Keratinocyte (primary cell): Measurements from ENCODE around the gene NAALADL2. TPM values are rescaled to one million over a fixed set of nuclear protein-coding genes. Genes with fewer than 3 reads are reported as not detected.

Experiments used
- DNase-seq: peaks from one replicate; pipeline ENCODE4 v3.0.0-alpha.2; 2011; ENCODE audit warnings: low read depth, missing footprints, low spot score
- FAIRE-seq: peaks from 2 replicates; lab custom pipeline; 2011; peaks lifted over from hg19 to GRCh38; lab: Jason Lieb, UNC
- H2AFZ ChIP-seq: 2 replicates; pipeline ENCODE4 v1.6.0; 2012; ENCODE audit warnings: low read length, control low read depth, inconsistent platforms; ENCODE audit not compliant: control insufficient read depth
- H3K27ac ChIP-seq: 2 replicates; pipeline ENCODE4 v1.5.1; 2011; ENCODE audit warnings: low read length; ENCODE audit not compliant: control insufficient read depth, insufficient read depth
- H3K27me3 ChIP-seq: 3 replicates; pipeline ENCODE4 v1.6.0; 2011; ENCODE audit warnings: low read length; ENCODE audit not compliant: control insufficient read depth, insufficient read depth; ENCODE audit errors: extremely low read depth
- H3K36me3 ChIP-seq, 2 experiments: 2 replicates in 1 of 2; 3 replicates in 1 of 2; pipeline ENCODE4 v1.5.1; 2011; ENCODE audit warnings: low read length in 2 of 2, mild to moderate bottlenecking in 1 of 2; ENCODE audit not compliant: control insufficient read depth in 2 of 2, insufficient read depth in 2 of 2; ENCODE audit errors: extremely low read depth in 1 of 2
- H3K4me1 ChIP-seq: 3 replicates; pipeline ENCODE4 v1.5.1; 2011; ENCODE audit warnings: low read length; ENCODE audit not compliant: control insufficient read depth, insufficient read depth; ENCODE audit errors: extremely low read depth
- H3K4me2 ChIP-seq: 3 replicates; pipeline ENCODE4 v1.6.0; 2011; ENCODE audit warnings: low read depth, low read length; ENCODE audit not compliant: control insufficient read depth, insufficient read depth; ENCODE audit errors: extremely low read depth
- H3K4me3 ChIP-seq, 3 experiments: fragments of 200-600 bp in 1 of 3; sonication (generic) in 1 of 3; 2 replicates in 2 of 3; 3 replicates in 1 of 3; pipeline ENCODE4 v1.5.1; 2011 to 2016; ENCODE audit warnings: low read length in 3 of 3, mild to moderate bottlenecking in 3 of 3, control low read depth in 2 of 3, inconsistent platforms in 1 of 3, low read depth in 1 of 3, mixed read lengths in 1 of 3, mixed run types in 1 of 3, moderate library complexity in 1 of 3; ENCODE audit not compliant: control insufficient read depth in 2 of 3, insufficient read depth in 2 of 3; ENCODE audit errors: extremely low read depth in 1 of 3
- H3K79me2 ChIP-seq: 2 replicates; pipeline ENCODE4 v1.6.0; 2012; ENCODE audit warnings: low read length; ENCODE audit not compliant: control insufficient read depth, insufficient read depth
- H3K9ac ChIP-seq: 3 replicates; pipeline ENCODE4 v1.6.0; 2011; ENCODE audit warnings: low read length; ENCODE audit not compliant: control insufficient read depth, insufficient read depth; ENCODE audit errors: extremely low read depth
- H3K9me1 ChIP-seq: 3 replicates; pipeline ENCODE4 v1.6.0; 2011; ENCODE audit warnings: low read length; ENCODE audit not compliant: control insufficient read depth, insufficient read depth; ENCODE audit errors: extremely low read depth
- H3K9me3 ChIP-seq: 2 replicates; pipeline ENCODE4 v1.5.1; 2012; ENCODE audit warnings: low read depth, low read length; ENCODE audit not compliant: control insufficient read depth
- H4K20me1 ChIP-seq: 3 replicates; pipeline ENCODE4 v1.6.0; 2011; ENCODE audit warnings: low read length; ENCODE audit not compliant: control insufficient read depth, insufficient read depth; ENCODE audit errors: extremely low read depth
- EZH2 ChIP-seq: IDR thresholded peaks from one replicate; pipeline ENCODE4 v1.6.1; 2012; ENCODE audit warnings: inconsistent platforms, mild to moderate bottlenecking, low read length, moderate library complexity
- dilution Hi-C: fragments of 300-500 bp; cut with MboI; formaldehyde crosslinking; loops from one replicate; pipeline ENCODE4 v1.7.0; 2020; ENCODE audit warnings: low sequenced_read_pairs; ENCODE audit not compliant: extremely low pct_ligation_motif_present
- polyA plus RNA-seq, 5 experiments: library from polyadenylated mRNA; depleted of rRNA in 3 of 5; stranded (reverse) in 3 of 5; stranded (forward) in 1 of 5; unstranded in 1 of 5; fragments of >200 nt; gene quantifications; 1 replicate in 1 of 5; 2 replicates in 3 of 5; 3 replicates in 1 of 5; pipeline versions ENCODE4 v1.2.1 to v1.2.3, GENCODE V29; 2011 to 2012; ENCODE audit warnings: missing spikeins in 2 of 5, low read depth in 1 of 5, low replicate concordance in 1 of 5
- TF ChIP-seq, protein P1 (sequence below), 3 experiments: IDR thresholded peaks in 1 of 3; conservative IDR thresholded peaks in 1 of 3; optimal IDR thresholded peaks in 1 of 3; 2 replicates in 2 of 3; 3 replicates in 1 of 3; pipeline versions ENCODE3 to v1.5.1; 2011; ENCODE audit warnings: low read length in 3 of 3, mild to moderate bottlenecking in 3 of 3, moderate library complexity in 2 of 3, control low read depth in 1 of 3, inconsistent platforms in 1 of 3; ENCODE audit not compliant: insufficient read depth in 2 of 3; ENCODE audit errors: extremely low read depth in 1 of 3

Gene NAALADL2
- polyA plus RNA-seq, 1 donor (not counting 4 experiments of a cell fraction or from before 2014, with no cell fraction given), result 0.75 TPM

GRCh38 chr3:175445741-175446140 is 586.6 kb downstream of the NAALADL2 start:
- no peak for FAIRE-seq

DNA sequence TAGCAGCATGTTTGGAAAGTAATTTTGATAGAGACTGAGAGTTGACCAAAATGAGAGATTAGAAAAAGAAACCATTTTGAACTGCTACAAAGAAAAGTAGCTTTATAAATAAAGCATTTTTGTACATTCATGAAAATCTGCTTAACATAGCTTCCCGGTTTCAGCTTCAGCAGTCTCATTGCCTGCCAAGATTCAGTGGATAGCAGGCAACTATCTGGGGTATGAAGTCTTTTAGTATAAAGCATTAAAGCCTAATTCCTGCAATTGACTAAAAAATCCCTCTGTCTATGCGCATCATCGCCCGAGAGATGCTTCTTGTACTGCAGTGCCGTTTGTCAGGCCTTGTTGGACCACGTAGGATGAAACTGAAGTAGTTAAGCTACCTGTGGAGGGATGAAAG is 588.4 kb downstream of the NAALADL2 start:
- FAIRE-seq, result no peak
- H3K79me2 ChIP-seq, result no peaks in the 10 kb centered on the region

More at GRCh38 chr3:175445741-175446140, 586.6 kb downstream of the NAALADL2 start:
- no peaks in the 10 kb centered on the region for H3K27me3 ChIP-seq
- H3K9me3 ChIP-seq, result no peaks in the 10 kb centered on the region
- no peak overlapping the region for H3K9ac ChIP-seq
- no peaks in the 10 kb centered on the region for H4K20me1 ChIP-seq
- TF ChIP-seq, protein P1, sequence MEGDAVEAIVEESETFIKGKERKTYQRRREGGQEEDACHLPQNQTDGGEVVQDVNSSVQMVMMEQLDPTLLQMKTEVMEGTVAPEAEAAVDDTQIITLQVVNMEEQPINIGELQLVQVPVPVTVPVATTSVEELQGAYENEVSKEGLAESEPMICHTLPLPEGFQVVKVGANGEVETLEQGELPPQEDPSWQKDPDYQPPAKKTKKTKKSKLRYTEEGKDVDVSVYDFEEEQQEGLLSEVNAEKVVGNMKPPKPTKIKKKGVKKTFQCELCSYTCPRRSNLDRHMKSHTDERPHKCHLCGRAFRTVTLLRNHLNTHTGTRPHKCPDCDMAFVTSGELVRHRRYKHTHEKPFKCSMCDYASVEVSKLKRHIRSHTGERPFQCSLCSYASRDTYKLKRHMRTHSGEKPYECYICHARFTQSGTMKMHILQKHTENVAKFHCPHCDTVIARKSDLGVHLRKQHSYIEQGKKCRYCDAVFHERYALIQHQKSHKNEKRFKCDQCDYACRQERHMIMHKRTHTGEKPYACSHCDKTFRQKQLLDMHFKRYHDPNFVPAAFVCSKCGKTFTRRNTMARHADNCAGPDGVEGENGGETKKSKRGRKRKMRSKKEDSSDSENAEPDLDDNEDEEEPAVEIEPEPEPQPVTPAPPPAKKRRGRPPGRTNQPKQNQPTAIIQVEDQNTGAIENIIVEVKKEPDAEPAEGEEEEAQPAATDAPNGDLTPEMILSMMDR (optimal IDR thresholded peaks at IDR 0.05 in 1 of 3, IDR thresholded peaks at IDR 0.05 in 1 of 3, conservative IDR thresholded peaks at IDR 0.05 in 1 of 3; ENCODE audit: extremely low read depth in 1 of 3, insufficient read depth in 2 of 3, low read length in 3 of 3), result no peak
- TF ChIP-seq EZH2, result no peak
- H3K4me1 ChIP-seq, result no peaks in the 10 kb centered on the region
- no peak overlapping the region for H2AFZ ChIP-seq
- dilution Hi-C loops, result no loop called here
- DNase-seq, result no peak
- no peaks in the 10 kb centered on the region for H3K36me3 ChIP-seq
- H3K27ac ChIP-seq, result no peak overlapping the region
- no peak overlapping the region for H3K4me2 ChIP-seq
- no peaks in the 10 kb centered on the region for H3K9me1 ChIP-seq
- no peaks in the 10 kb centered on the region for H3K79me2 ChIP-seq
- H3K4me3 ChIP-seq, result no peak overlapping the region

More for the DNA sequence above, 588.4 kb downstream of the NAALADL2 start:
- no peak overlapping the region for H3K27ac ChIP-seq
- DNase-seq, result no peak
- no peaks in the 10 kb centered on the region for H3K9me1 ChIP-seq
- H2AFZ ChIP-seq, result no peak overlapping the region
- no peaks in the 10 kb centered on the region for H3K9me3 ChIP-seq
- no peak overlapping the region for H3K9ac ChIP-seq
- no peaks in the 10 kb centered on the region for H4K20me1 ChIP-seq
- TF ChIP-seq, protein P1 (optimal IDR thresholded peaks at IDR 0.05 in 1 of 3, IDR thresholded peaks at IDR 0.05 in 1 of 3, conservative IDR thresholded peaks at IDR 0.05 in 1 of 3; ENCODE audit: extremely low read depth in 1 of 3, insufficient read depth in 2 of 3, low read length in 3 of 3), result no peak
- no peak for TF ChIP-seq EZH2
- no peak overlapping the region for H3K4me2 ChIP-seq
- no peak overlapping the region for H3K4me3 ChIP-seq
- no peaks in the 10 kb centered on the region for H3K27me3 ChIP-seq
- dilution Hi-C loops, result no loop called here
- H3K36me3 ChIP-seq, result no peaks in the 10 kb centered on the region
- H3K4me1 ChIP-seq, result no peaks in the 10 kb centered on the region
